A549 (cell line): Measurements from ENCODE around the gene CTBP2. TPM values are rescaled to one million over a fixed set of nuclear protein-coding genes. Genes with fewer than 3 reads are reported as not detected.

Experiments used
- ATAC-seq, 2 experiments: fragments of 200-7000 bp in 1 of 2; fragments of >200 bp in 1 of 2; cut with Nextera tagmentation in 1 of 2; cut with Tn5 transposase in 1 of 2; 3 replicates each; pipeline versions ENCODE4 v1.8.0 to v1.9.1; 2018 to 2020; ENCODE audit warnings: mild to moderate bottlenecking in 1 of 2, moderate library complexity in 1 of 2
- CTCF ChIA-PET: fragments of 300-600 bp; sonication (Branson Sonifier 250); formaldehyde crosslinking; extraction: SDS; loops from one replicate; lab custom pipeline; 2021; ENCODE audit warnings: antibody characterized with exemption, inconsistent platforms; lab: Yijun Ruan, JAX
- POLR2A ChIA-PET: fragments of 350-600 bp; formaldehyde crosslinking; extraction: SDS; loops from one replicate; lab custom pipeline; 2021; ENCODE audit warnings: antibody characterized with exemption, inconsistent platforms; lab: Yijun Ruan, JAX
- DNase-seq, 2 experiments: peaks; one replicate each; pipeline versions ENCODE4 v3.0.0 to v3.0.0-alpha.2; 2011 to 2016; ENCODE audit warnings: low read depth in 1 of 2, low spot score in 1 of 2
- FAIRE-seq: peaks from 2 replicates; lab custom pipeline; 2011; peaks lifted over from hg19 to GRCh38; lab: Jason Lieb, UNC
- H3K27ac ChIP-seq, 2 experiments: fragments of >200 bp; sonication (Bioruptor Twin); formaldehyde crosslinking; 3 replicates each; pipeline ENCODE4 v1.5.1; 2016 to 2017
- H3K4me1 ChIP-seq: fragments of >200 bp; sonication (Bioruptor Twin); formaldehyde crosslinking; 3 replicates; pipeline ENCODE4 v1.6.1; 2016
- H3K4me2 ChIP-seq: fragments of >200 bp; sonication (Bioruptor Twin); formaldehyde crosslinking; 3 replicates; pipeline ENCODE4 v1.6.1; 2016
- H3K4me3 ChIP-seq: fragments of >200 bp; sonication (Bioruptor Twin); formaldehyde crosslinking; 3 replicates; pipeline ENCODE4 v1.5.1; 2016
- H3K9me3 ChIP-seq: fragments of >200 bp; sonication (Bioruptor Twin); formaldehyde crosslinking; 3 replicates; pipeline ENCODE4 v1.6.1; 2016
- CHD2 ChIP-seq: fragments of 150-350 bp; IDR thresholded peaks from 2 replicates; pipeline ENCODE4 v1.6.1; 2014; ENCODE audit warnings: low read length; ENCODE audit not compliant: partially characterized antibody
- EP300 ChIP-seq, 2 experiments: fragments of >200 bp; sonication (Bioruptor Twin); formaldehyde crosslinking; IDR thresholded peaks; 2 replicates in 1 of 2; 3 replicates in 1 of 2; pipeline ENCODE4 v1.6.1; 2016 to 2017
- ESRRA ChIP-seq: fragments of 150-350 bp; IDR thresholded peaks from 2 replicates; pipeline ENCODE4 v1.6.1; 2014; ENCODE audit warnings: mild to moderate bottlenecking, low read length, borderline replicate concordance
- FOXS1 ChIP-seq: fragments of 250-450 bp; sonication (Bioruptor Pico); IDR thresholded peaks from 2 replicates; pipeline ENCODE4 v1.5.0; 2020; ENCODE audit warnings: mild to moderate bottlenecking, moderate library complexity
- GATA3 ChIP-seq: IDR thresholded peaks from 2 replicates; pipeline ENCODE4 v1.6.1; 2012; ENCODE audit warnings: borderline replicate concordance
- HES2 ChIP-seq: fragments of >200 bp; sonication (Bioruptor Twin); formaldehyde crosslinking; IDR thresholded peaks from 2 replicates; pipeline ENCODE4 v1.6.1; 2016
- HOXA7 ChIP-seq: fragments of 250-450 bp; sonication (Bioruptor Pico); IDR thresholded peaks from 2 replicates; pipeline ENCODE4 v1.5.0; 2020; ENCODE audit warnings: mild to moderate bottlenecking, moderate library complexity
- HOXB13 ChIP-seq: fragments of 250-450 bp; sonication (Bioruptor Pico); IDR thresholded peaks from 2 replicates; pipeline ENCODE4 v1.5.0; 2020; ENCODE audit warnings: low read depth, mild to moderate bottlenecking, moderate library complexity
- HOXB5 ChIP-seq: fragments of 250-450 bp; sonication (Bioruptor Pico); IDR thresholded peaks from 2 replicates; pipeline ENCODE4 v1.5.0; 2020; ENCODE audit warnings: mild to moderate bottlenecking, moderate library complexity
- JUN ChIP-seq, 2 experiments: fragments of >200 bp; sonication (Bioruptor Twin); formaldehyde crosslinking; IDR thresholded peaks; 2 replicates in 1 of 2; 3 replicates in 1 of 2; pipeline ENCODE4 v1.6.1; 2016 to 2017
- KDM5A ChIP-seq: fragments of 200-600 bp; sonication (generic); IDR thresholded peaks from 2 replicates; pipeline ENCODE4 v1.6.1; 2016; ENCODE audit warnings: antibody characterized with exemption, mild to moderate bottlenecking
- MAFK ChIP-seq: fragments of 450-650 bp; IDR thresholded peaks from 2 replicates; pipeline ENCODE4 v1.6.1; 2014; ENCODE audit not compliant: partially characterized antibody
- MAX ChIP-seq: IDR thresholded peaks from 2 replicates; pipeline ENCODE4 v1.6.1; 2012
- NPAS2 ChIP-seq: fragments of 250-450 bp; sonication (Bioruptor Pico); IDR thresholded peaks from 2 replicates; pipeline ENCODE4 v1.8.0; 2022; ENCODE audit warnings: mild to moderate bottlenecking, moderate library complexity, borderline replicate concordance
- PBX3 ChIP-seq: IDR thresholded peaks from 2 replicates; pipeline ENCODE4 v1.6.1; 2012
- POLR2A ChIP-seq: IDR thresholded peaks from 2 replicates; pipeline ENCODE4 v1.6.1; 2012; ENCODE audit warnings: mild to moderate bottlenecking, low read length
- POLR2AphosphoS2 ChIP-seq: conservative IDR thresholded peaks from 2 replicates; pipeline ENCODE4 v1.6.1; 2012; ENCODE audit warnings: low read length, improper control_type of control experiment, inconsistent platforms
- RAD21 ChIP-seq, 2 experiments: fragments of >200 bp in 1 of 2; sonication (Bioruptor Twin) in 1 of 2; formaldehyde crosslinking in 1 of 2; IDR thresholded peaks in 1 of 2; conservative IDR thresholded peaks in 1 of 2; 2 replicates in 1 of 2; 3 replicates in 1 of 2; pipeline ENCODE4 v1.6.1; 2012 to 2018; ENCODE audit warnings: inconsistent platforms in 1 of 2
- SREBF2 ChIP-seq: fragments of 450-650 bp; IDR thresholded peaks from 2 replicates; pipeline ENCODE4 v1.6.1; 2014; ENCODE audit warnings: mild to moderate bottlenecking, moderate library complexity
- TP53 ChIP-seq: fragments of 250-450 bp; sonication (Bioruptor Pico); IDR thresholded peaks from 2 replicates; pipeline ENCODE4 v1.5.0; 2021; ENCODE audit warnings: mild to moderate bottlenecking, moderate library complexity
- ZC3H11A ChIP-seq: fragments of 450-650 bp; IDR thresholded peaks from 2 replicates; pipeline ENCODE4 v1.6.1; 2014; ENCODE audit warnings: antibody characterized with exemption, mild to moderate bottlenecking
- ZNF302 ChIP-seq: fragments of 250-450 bp; sonication (Bioruptor Pico); IDR thresholded peaks from 2 replicates; pipeline ENCODE4 v1.9.0; 2021; ENCODE audit warnings: inconsistent platforms, mild to moderate bottlenecking, moderate library complexity
- WGBS: methylation state at CpG from one replicate; pipeline ENCODE4 v1.1.6; 2017; ENCODE audit errors: missing lambda C conversion rate; 5-methylcytosine and 5-hydroxymethylcytosine counted together
- polyA plus RNA-seq, 4 experiments: library from polyadenylated mRNA; depleted of rRNA in 3 of 4; stranded (reverse); fragments of >200 nt; fragmentation: RNase III in 1 of 4; extraction: RNeasy Plus Mini Kit Qiagen cat#74134 plus additional on column Dnase treatment in 1 of 4; gene quantifications; 2 replicates in 3 of 4; 3 replicates in 1 of 4; pipeline ENCODE4 v1.2.3, GENCODE V29; 2011 to 2017
- TF ChIP-seq, protein P1 (sequence below): fragments of 450-650 bp; IDR thresholded peaks from 2 replicates; pipeline ENCODE4 v1.6.1; 2014; ENCODE audit warnings: antibody characterized with exemption
- TF ChIP-seq, protein P2 (sequence below): fragments of >200 bp; sonication (Bioruptor Twin); formaldehyde crosslinking; IDR thresholded peaks from 3 replicates; pipeline ENCODE4 v1.6.1; 2016
- TF ChIP-seq, protein P3 (sequence below): fragments of 250-450 bp; sonication (Bioruptor Pico); IDR thresholded peaks from 2 replicates; pipeline ENCODE4 v1.5.0; 2020; ENCODE audit warnings: low read depth, mild to moderate bottlenecking, moderate library complexity
- TF ChIP-seq, protein P4 (sequence below): fragments of 250-450 bp; sonication (Bioruptor Pico); IDR thresholded peaks from 2 replicates; pipeline ENCODE4 v1.5.0; 2021; ENCODE audit warnings: mild to moderate bottlenecking, moderate library complexity, borderline replicate concordance

The CTBP2 gene
- polyA plus RNA-seq, 2 of the 4 experiments (the other 2 are of a cell fraction), result 74.9 to 78.9 TPM

DNA sequence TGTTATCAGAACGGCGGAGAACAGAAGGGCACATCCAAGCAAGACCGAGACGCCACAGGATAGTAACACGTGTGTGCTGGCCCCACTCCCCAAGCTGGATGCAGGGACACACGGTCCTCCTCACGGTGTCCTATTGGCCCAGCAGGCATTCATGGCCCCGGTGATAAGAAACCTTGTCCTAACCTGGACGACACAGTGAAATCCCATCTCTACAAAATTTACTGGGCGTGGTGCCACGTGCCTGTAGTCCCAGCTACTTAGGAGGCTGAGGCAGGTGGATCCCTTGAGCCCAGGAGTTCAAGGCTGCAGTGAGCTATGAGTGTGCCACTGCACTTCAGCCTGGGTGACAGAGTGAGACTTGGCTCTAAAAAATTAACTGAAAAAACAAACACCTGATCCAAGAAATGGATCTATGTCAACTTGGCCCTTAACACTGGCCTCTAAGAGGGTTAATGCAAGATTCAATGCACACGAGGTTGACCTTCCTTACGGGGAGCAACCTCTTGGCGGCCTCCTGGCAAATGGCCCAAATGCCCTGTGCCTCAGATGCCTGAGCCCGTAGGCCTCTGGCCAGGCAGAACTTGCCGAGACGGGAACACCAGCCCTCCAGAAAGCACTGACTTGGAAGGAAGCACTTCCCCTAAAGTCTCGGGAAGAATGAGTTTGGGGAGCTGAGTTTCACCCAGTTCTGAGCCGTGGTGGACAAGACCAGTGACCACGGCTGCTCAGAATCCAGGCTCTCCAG is 146.1 kb downstream of the CTBP2 start:
- ChIA-PET POLR2A (no interaction called here), CTCF (interaction anchor here (1.2 to 1.8 kb wide), 3 partner anchors 15 to 47 kb away, joined by 3 to 6 read pairs (median 5); no protein-coding TSS in a partner anchor)
- ATAC-seq (no peak), FAIRE-seq (no peak), DNase-seq (no peak)
- Histone ChIP-seq H3K27ac (no peak overlapping the region), H3K4me1 (no peaks in the 10 kb centered on the region), H3K4me3 (no peak overlapping the region), H3K4me2 (no peak overlapping the region), H3K9me3 (no peaks in the 10 kb centered on the region)
- 84% methylated on average over 20 of the region's 20 CpGs for WGBS
- TF ChIP-seq CHD2 (no peak), HES2 (no peak), PBX3 (no peak), EP300 (IDR thresholded peaks at IDR 0.05) (no peak), TP53 (CRISPR knock-in tag) (no peak), HOXB13 (CRISPR knock-in tag) (no peak), ZNF302 (no peak), MAX (no peak), RAD21 (conservative IDR thresholded peaks at IDR 0.05 in 1 of 2, IDR thresholded peaks at IDR 0.05 in 1 of 2) (no peak)
- TF ChIP-seq, protein P1, sequence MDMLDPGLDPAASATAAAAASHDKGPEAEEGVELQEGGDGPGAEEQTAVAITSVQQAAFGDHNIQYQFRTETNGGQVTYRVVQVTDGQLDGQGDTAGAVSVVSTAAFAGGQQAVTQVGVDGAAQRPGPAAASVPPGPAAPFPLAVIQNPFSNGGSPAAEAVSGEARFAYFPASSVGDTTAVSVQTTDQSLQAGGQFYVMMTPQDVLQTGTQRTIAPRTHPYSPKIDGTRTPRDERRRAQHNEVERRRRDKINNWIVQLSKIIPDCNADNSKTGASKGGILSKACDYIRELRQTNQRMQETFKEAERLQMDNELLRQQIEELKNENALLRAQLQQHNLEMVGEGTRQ, result no peak

DNA sequence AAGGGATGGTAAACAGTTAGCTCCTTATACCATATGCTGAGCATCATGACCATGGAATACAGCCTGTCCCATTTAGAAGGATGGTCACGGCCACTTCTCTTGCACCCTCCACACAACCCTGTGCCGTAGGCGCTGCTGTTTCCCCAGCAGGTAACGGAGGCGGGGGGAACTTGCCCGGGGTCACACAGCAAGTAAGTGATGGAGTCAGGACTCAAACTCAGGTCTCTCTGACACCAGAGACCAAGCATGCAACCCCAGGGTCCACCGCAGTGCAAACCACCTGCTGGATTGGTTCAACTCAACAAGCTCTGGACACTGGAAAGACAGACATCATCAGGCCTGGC is 146.9 kb downstream of the CTBP2 start:
- TF ChIP-seq MAFK, result no peak
- TF ChIP-seq, protein P2, sequence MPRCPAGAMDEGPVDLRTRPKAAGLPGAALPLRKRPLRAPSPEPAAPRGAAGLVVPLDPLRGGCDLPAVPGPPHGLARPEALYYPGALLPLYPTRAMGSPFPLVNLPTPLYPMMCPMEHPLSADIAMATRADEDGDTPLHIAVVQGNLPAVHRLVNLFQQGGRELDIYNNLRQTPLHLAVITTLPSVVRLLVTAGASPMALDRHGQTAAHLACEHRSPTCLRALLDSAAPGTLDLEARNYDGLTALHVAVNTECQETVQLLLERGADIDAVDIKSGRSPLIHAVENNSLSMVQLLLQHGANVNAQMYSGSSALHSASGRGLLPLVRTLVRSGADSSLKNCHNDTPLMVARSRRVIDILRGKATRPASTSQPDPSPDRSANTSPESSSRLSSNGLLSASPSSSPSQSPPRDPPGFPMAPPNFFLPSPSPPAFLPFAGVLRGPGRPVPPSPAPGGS, result no peak
- TF ChIP-seq, protein P3, sequence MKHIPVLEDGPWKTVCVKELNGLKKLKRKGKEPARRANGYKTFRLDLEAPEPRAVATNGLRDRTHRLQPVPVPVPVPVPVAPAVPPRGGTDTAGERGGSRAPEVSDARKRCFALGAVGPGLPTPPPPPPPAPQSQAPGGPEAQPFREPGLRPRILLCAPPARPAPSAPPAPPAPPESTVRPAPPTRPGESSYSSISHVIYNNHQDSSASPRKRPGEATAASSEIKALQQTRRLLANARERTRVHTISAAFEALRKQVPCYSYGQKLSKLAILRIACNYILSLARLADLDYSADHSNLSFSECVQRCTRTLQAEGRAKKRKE (CRISPR knock-in tag), result no peak
- TF ChIP-seq FOXS1 (CRISPR knock-in tag), result no peak
- TF ChIP-seq POLR2AphosphoS2, result no peak
- TF ChIP-seq ESRRA, result no peak
- TF ChIP-seq, protein P4, sequence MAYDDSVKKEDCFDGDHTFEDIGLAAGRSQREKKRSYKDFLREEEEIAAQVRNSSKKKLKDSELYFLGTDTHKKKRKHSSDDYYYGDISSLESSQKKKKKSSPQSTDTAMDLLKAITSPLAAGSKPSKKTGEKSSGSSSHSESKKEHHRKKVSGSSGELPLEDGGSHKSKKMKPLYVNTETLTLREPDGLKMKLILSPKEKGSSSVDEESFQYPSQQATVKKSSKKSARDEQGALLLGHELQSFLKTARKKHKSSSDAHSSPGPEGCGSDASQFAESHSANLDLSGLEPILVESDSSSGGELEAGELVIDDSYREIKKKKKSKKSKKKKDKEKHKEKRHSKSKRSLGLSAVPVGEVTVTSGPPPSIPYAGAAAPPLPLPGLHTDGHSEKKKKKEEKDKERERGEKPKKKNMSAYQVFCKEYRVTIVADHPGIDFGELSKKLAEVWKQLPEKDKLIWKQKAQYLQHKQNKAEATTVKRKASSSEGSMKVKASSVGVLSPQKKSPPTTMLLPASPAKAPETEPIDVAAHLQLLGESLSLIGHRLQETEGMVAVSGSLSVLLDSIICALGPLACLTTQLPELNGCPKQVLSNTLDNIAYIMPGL (CRISPR knock-in tag), result no peak
- no peak for TF ChIP-seq ZC3H11A
- no peak for TF ChIP-seq HOXA7 (CRISPR knock-in tag)
- TF ChIP-seq SREBF2, result no peak
- no peak for TF ChIP-seq JUN (IDR thresholded peaks at IDR 0.05)
- TF ChIP-seq POLR2A, result no peak
- no peak for TF ChIP-seq HES2
- TF ChIP-seq KDM5A, result no peak
- TF ChIP-seq NPAS2 (CRISPR knock-in tag), result no peak
- TF ChIP-seq HOXB5, result no peak
- TF ChIP-seq GATA3, result no peak
- CTCF ChIA-PET, result interaction anchor here (1.2 to 1.4 kb wide), 2 partner anchors 14 to 34 kb away, joined by 5 read pairs; no protein-coding TSS in a partner anchor
- H3K9me3 ChIP-seq, result no peaks in the 10 kb centered on the region
- no peak overlapping the region for H3K4me2 ChIP-seq
- H3K4me1 ChIP-seq, result no peaks in the 10 kb centered on the region
- no peak for ATAC-seq
- no peak for DNase-seq
- no peak overlapping the region for H3K4me3 ChIP-seq
- H3K27ac ChIP-seq, result no peak overlapping the region
- no peak for FAIRE-seq
- WGBS, result 80% methylated on average over 2 of the region's 7 CpGs
- POLR2A ChIA-PET, result no interaction called here
